ENCODE results near the gene TBC1D8. TPM values are rescaled to one million over a fixed set of nuclear protein-coding genes. Genes with fewer than 3 reads are reported as not detected.

TBC1D8 gene
- total and polyA plus RNA-seq, 4 donors: 10.4 to 38.6 (median 13.4) TPM

DNA sequence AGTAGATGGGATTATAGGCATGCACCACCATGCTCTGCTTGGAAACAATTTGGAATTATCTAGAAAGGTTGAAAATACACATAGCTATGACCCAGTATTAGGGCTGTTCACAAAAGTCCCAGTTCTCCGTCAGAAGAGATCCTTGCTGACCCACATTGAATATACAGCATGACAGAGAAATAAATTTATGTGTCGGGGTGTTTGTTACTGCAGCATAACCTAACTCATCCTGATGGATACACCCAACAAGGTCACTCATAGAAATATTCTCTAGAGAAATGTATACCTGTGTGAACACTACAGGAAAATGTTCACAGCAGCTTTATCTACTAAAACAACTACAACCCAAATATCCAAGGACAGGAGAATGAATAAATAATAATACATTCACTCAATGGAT is 9.0 kb downstream of the TBC1D8 start:
- H3K36me3 ChIP-seq (ENCODE audit: control insufficient read depth in 4 of 4, insufficient read depth in 3 of 4, low read depth in 1 of 4, low read length in 3 of 4): no peaks in the 10 kb centered on the region
- no peak for TF ChIP-seq RAD21 (IDR thresholded peaks at IDR 0.05)
- no peak for TF ChIP-seq FOXA2 (IDR thresholded peaks at IDR 0.05)
- no peak for TF ChIP-seq CTCF (IDR thresholded peaks at IDR 0.05; ENCODE audit: low read depth, low read length, missing input control)
- no peak for TF ChIP-seq EGR1 (IDR thresholded peaks at IDR 0.05; ENCODE audit: low read depth in 2 of 2)
- TF ChIP-seq, protein P1, sequence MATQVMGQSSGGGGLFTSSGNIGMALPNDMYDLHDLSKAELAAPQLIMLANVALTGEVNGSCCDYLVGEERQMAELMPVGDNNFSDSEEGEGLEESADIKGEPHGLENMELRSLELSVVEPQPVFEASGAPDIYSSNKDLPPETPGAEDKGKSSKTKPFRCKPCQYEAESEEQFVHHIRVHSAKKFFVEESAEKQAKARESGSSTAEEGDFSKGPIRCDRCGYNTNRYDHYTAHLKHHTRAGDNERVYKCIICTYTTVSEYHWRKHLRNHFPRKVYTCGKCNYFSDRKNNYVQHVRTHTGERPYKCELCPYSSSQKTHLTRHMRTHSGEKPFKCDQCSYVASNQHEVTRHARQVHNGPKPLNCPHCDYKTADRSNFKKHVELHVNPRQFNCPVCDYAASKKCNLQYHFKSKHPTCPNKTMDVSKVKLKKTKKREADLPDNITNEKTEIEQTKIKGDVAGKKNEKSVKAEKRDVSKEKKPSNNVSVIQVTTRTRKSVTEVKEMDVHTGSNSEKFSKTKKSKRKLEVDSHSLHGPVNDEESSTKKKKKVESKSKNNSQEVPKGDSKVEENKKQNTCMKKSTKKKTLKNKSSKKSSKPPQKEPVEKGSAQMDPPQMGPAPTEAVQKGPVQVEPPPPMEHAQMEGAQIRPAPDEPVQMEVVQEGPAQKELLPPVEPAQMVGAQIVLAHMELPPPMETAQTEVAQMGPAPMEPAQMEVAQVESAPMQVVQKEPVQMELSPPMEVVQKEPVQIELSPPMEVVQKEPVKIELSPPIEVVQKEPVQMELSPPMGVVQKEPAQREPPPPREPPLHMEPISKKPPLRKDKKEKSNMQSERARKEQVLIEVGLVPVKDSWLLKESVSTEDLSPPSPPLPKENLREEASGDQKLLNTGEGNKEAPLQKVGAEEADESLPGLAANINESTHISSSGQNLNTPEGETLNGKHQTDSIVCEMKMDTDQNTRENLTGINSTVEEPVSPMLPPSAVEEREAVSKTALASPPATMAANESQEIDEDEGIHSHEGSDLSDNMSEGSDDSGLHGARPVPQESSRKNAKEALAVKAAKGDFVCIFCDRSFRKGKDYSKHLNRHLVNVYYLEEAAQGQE (IDR thresholded peaks at IDR 0.05): no peak
- TF ChIP-seq YY1 (IDR thresholded peaks at IDR 0.05): no peak
- TF ChIP-seq HNF4G (IDR thresholded peaks at IDR 0.05): no peak
- no peak for TF ChIP-seq ZBTB33 (IDR thresholded peaks at IDR 0.05)
- no peak for TF ChIP-seq RXRA (IDR thresholded peaks at IDR 0.05)
- TF ChIP-seq ATF3 (IDR thresholded peaks at IDR 0.05): no peak
- TF ChIP-seq SP1 (IDR thresholded peaks at IDR 0.05): no peak
- TF ChIP-seq NR2F2 (IDR thresholded peaks at IDR 0.05): no peak
- no peak for TF ChIP-seq FOXA1 (IDR thresholded peaks at IDR 0.05)
- H3K4me1 ChIP-seq (ENCODE audit: control insufficient read depth in 4 of 4, insufficient read depth in 4 of 4, low read length in 3 of 4): peaks cover 0 to 10% (median 7%) of the 10 kb centered on the region in 4 donors
- no peaks in the 10 kb centered on the region for H3K9me3 ChIP-seq (ENCODE audit: control insufficient read depth in 4 of 4, low read length in 3 of 4)
- H3K27me3 ChIP-seq (ENCODE audit: control insufficient read depth in 4 of 4, insufficient read depth in 4 of 4, low read length in 3 of 4): no peaks in the 10 kb centered on the region
- no peak overlapping the region for H3K27ac ChIP-seq (ENCODE audit: low read depth in 1 of 2, low read length in 2 of 2)
- H3K4me3 ChIP-seq (ENCODE audit: low read depth in 1 of 3, low read length in 3 of 3): no peak overlapping the region
- DNase-seq (ENCODE audit: low spot score): no peak
- no peak overlapping the region for H3K9ac ChIP-seq (ENCODE audit: low read depth in 1 of 2, low read length in 2 of 2)
- WGBS: over 99% methylated on average over 2 of the region's 2 CpGs

- Histone ChIP-seq H3K27me3 (ENCODE audit: control insufficient read depth in 4 of 4, insufficient read depth in 4 of 4, low read length in 3 of 4) (no peaks in the 10 kb centered on the region), H3K36me3 (ENCODE audit: control insufficient read depth in 4 of 4, insufficient read depth in 3 of 4, low read depth in 1 of 4, low read length in 3 of 4) (no peaks in the 10 kb centered on the region), H3K9me3 (ENCODE audit: control insufficient read depth in 4 of 4, low read length in 3 of 4) (no peaks in the 10 kb centered on the region), H3K27ac (ENCODE audit: low read depth in 1 of 2, low read length in 2 of 2) (no peak overlapping the region), H3K9ac (ENCODE audit: low read depth in 1 of 2, low read length in 2 of 2) (no peak overlapping the region), H3K4me3 (ENCODE audit: low read depth in 1 of 3, low read length in 3 of 3) (no peak overlapping the region), H3K4me1 (ENCODE audit: control insufficient read depth in 4 of 4, insufficient read depth in 4 of 4, low read length in 3 of 4) (peaks cover 0 to 17% (median 9%) of the 10 kb centered on the region in 4 donors)
- DNase-seq (ENCODE audit: low spot score): no peak
- WGBS: 74% methylated on average over 7 of the region's 7 CpGs
- TF ChIP-seq, protein P1 (IDR thresholded peaks at IDR 0.05): no peak
- TF ChIP-seq GABPA (IDR thresholded peaks at IDR 0.05 in 1 of 2, conservative IDR thresholded peaks at IDR 0.05 in 1 of 2) (no peak), HNF4G (IDR thresholded peaks at IDR 0.05) (no peak), NR2F2 (IDR thresholded peaks at IDR 0.05) (no peak), RAD21 (IDR thresholded peaks at IDR 0.05) (no peak), YY1 (IDR thresholded peaks at IDR 0.05) (no peak), ZBTB33 (IDR thresholded peaks at IDR 0.05) (no peak), MAX (IDR thresholded peaks at IDR 0.05) (no peak), TAF1 (conservative IDR thresholded peaks at IDR 0.05) (no peak), EGR1 (IDR thresholded peaks at IDR 0.05; ENCODE audit: low read depth in 2 of 2) (no peak), ATF3 (IDR thresholded peaks at IDR 0.05) (no peak), HNF4A (conservative IDR thresholded peaks at IDR 0.05) (no peak)
These were observed 10.1 kb downstream of the TBC1D8 start for GRCh38 chr2:101140978-101141655.
